Measurements from ENCODE around the gene MYH15.

- TF ChIP-seq, protein P1, sequence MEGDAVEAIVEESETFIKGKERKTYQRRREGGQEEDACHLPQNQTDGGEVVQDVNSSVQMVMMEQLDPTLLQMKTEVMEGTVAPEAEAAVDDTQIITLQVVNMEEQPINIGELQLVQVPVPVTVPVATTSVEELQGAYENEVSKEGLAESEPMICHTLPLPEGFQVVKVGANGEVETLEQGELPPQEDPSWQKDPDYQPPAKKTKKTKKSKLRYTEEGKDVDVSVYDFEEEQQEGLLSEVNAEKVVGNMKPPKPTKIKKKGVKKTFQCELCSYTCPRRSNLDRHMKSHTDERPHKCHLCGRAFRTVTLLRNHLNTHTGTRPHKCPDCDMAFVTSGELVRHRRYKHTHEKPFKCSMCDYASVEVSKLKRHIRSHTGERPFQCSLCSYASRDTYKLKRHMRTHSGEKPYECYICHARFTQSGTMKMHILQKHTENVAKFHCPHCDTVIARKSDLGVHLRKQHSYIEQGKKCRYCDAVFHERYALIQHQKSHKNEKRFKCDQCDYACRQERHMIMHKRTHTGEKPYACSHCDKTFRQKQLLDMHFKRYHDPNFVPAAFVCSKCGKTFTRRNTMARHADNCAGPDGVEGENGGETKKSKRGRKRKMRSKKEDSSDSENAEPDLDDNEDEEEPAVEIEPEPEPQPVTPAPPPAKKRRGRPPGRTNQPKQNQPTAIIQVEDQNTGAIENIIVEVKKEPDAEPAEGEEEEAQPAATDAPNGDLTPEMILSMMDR (IDR thresholded peaks at IDR 0.05 in 2 of 3, conservative IDR thresholded peaks at IDR 0.05 in 1 of 3; ENCODE audit: control insufficient read depth in 2 of 3, extremely low read depth in 1 of 3, insufficient read depth in 1 of 3, low read depth in 3 of 3, low read length in 3 of 3): no peak
- TF ChIP-seq ZZZ3 (IDR thresholded peaks at IDR 0.05; ENCODE audit: control insufficient read depth, insufficient read length, low read depth) (no peak), KDM1A (IDR thresholded peaks at IDR 0.05; ENCODE audit: borderline replicate concordance) (no peak), YBX1 (IDR thresholded peaks at IDR 0.05) (no peak), E2F8 (IDR thresholded peaks at IDR 0.05; ENCODE audit: low read depth, partially characterized antibody) (no peak)
These were observed 36.3 kb upstream of the MYH15 start for GRCh38 chr3:108546692-108547091.

Data from GM12878 (cell line).